HG03280 (cell line): Measurements from ENCODE around the gene SLC6A18.

ENCODE experiments used
- ATAC-seq: cut with Tn5 transposase; IDR thresholded peaks from one replicate; pipeline ENCODE4 v1.9.1; 2021; ENCODE audit warnings: mild to moderate bottlenecking, moderate library complexity; ENCODE audit not compliant: unreplicated experiment

The SLC6A18 gene

DNA sequence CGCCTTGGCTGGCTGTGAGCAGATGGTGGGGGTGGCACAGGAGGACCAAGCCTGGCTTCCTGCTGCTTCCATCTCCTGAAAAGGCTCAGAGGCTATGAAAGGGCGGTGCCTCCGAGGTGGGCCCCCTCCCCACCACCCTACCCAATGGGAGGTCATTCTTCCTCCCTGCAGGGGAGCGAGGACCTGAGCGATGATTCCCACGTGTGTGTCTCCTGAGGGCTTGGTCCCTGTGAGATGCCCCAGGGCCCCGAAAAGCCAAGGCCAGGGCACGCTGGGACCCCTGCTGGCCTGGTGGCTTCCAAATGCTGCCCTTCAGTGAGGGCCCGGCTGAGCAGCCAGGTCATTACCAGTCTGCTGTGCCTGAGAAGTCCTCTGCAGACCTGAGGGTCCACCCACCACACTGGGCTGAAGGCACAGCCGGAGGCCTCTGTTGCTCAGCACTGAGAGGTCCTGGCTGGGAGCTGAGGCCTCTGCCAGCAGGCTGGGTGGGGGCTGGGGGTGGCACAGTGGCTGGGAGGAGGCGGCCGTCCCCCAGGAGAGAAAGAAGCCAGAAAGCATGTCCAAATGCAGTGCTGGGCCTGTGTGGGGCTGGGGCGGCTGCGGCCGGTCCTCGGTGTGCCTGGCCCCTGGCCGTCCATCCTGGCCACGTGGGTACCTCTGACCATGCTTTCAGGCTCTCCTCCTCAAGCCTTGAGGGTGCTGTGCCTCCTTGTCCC is 37.8 kb upstream of the SLC6A18 start:
- ATAC-seq, result no peak

DNA sequence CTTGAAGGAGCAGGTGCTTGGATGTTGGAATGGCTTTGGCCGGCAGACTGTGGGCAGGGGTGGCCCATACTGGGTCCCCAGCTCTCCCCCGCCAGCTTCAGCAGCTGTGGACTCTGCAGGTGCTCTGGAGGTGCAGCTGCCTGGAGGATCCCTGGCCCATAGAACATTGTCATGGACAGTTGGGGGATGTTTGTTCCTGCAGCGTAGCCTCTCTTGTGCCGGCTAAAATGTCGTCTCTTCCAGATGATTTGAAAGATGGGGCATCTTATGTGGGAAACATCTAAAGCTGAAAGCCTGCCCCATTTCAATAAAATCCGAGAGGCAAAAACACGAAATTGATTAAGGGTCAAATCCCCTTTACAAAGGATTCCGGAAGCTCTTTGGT is 37.2 kb upstream of the SLC6A18 start:
- ATAC-seq, result no peak

DNA sequence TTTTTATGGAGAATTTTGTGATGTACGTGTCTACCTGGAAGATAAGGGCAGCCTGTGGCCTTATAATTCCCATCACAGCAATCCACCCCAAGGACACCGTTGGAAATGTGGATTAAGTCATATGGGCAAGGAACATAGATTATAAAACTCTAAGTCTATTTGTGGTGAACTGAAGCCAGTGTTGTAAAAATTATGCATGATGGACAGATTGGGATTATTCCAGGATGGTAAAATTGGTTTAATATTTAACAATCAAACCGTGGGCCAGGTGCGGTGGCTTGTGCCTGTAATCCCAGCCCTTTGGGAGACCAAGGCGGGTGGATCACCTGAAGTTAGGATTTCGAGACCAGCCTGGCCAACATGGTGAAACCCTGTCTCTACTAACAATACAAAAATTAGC is 36.7 kb upstream of the SLC6A18 start:
- no peak for ATAC-seq

DNA sequence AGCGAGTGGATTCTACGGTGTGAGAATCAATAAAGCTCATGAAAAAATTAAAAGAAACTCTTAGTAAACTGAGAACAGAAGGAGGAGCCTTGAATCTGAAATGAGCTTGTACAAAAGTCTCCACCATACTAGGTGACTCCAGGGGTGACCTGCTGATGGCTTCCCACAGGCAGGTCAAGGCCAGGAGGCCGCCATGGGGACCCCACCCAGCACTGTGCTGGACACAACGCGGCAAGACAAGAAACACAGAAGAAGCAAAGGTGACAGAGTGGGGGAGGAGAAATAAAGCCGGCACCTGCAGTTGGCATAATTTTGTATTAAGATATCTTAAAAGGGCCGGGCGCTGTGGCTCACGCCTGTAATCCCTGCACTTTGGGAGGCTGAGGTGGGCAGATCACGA is 35.9 kb upstream of the SLC6A18 start:
- ATAC-seq, result no peak

DNA sequence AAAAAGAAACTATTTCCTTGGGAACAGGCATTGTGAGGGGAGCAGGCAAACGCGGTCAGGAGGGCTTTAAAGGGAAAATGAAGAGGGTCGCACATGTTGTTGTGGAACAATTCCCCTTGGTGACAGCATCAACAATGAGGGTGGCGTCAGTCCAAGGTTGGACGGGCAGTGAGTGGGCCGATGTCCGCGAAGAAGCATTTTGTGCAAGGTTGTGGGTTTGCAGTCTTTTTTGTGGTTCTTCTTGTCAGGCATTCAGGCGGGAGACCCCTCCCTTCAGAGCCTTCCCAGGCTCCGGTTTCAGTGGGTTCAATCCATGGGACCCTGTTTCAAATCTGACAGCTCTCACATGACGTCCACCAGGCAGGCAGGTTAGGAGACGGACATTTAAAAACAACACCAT is 34.9 kb upstream of the SLC6A18 start:
- no peak for ATAC-seq

DNA sequence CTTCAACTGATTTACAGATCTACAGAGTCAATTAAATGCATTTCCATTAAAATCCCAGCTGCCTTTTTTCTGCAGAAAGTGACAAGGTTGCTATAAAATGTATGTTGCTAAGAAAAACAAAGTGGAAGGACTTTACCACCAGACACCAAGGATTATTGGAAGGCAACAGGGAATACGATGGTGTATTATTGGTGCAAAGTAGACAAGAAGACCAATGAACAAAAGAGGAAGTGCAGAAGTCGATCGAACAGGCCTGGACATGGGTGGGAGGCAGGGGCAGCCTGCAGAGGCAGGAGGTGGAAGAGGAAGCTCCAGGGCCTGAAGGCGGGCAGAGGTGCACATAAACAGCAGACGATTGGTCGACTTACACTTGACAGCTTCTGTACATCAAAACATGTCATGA is 34.3 kb upstream of the SLC6A18 start:
- ATAC-seq, result no peak

DNA sequence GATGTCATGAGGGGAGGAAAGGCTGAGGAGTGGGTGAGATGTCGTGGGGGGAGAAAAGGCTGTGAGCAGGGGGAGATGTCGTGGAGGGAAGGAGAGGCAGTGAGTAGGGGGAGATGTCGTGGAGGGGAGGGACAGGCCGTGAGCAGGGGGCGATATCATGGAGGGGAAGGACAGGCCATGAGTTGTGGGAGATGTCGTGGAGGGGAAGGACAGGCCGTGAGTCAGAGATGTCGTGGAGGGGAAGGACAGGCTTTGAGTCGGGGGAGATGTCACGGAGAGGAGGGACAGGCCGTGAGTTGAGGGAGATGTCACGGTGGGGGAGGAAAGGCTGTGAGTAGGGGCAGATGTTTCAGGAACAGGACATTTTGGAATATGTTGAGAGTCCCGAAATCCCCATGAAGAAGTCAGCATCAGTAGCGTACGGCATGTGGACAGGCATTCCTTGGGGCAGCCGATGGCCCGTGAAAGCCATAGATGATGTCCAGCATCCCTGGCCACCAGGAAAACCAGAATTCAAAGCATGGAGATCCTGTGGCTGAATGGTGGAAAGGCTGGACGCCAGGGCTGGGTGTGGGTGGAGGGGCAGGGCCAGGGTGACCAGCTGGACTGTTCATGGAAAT is 32.1 kb upstream of the SLC6A18 start:
- no peak for ATAC-seq

DNA sequence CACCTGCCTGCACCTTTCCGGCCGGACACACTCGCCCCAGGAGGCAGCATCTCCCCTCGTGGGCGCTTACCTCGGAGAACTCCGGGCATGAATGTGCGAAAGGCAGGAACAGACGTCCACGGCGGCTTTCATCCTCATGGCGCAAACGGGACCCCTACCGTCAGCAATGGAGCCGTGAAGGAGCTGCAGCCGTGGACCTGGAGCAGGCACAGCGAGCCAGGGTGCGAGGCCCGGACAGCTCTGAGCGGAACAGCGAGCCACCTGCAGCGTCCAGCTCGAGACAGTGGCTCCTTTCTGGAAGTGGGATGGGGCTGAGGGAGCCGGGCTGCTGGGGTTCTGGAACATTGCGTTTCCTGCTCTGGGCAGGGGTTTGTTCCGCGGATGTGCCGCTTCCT is 31.6 kb upstream of the SLC6A18 start:
- no peak for ATAC-seq

DNA sequence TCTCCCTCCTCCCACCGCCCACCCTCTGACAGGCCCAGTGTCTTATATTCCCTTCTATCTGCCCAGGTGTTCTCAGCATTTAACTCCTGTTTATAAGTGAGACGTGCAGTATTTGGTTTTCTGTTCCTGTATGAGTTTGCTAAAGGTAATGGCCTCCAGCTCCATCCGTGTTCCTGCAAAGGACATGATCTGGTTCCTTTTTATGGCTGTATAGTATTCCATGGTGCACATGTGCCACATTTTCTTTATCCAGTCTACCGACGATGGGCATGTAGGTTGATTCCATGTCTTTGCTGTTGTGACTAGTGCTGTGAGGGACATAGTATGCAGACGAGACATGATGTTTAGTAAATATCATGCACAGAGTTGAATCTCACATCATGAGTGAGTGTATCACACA is 30.8 kb upstream of the SLC6A18 start:
- no peak for ATAC-seq

DNA sequence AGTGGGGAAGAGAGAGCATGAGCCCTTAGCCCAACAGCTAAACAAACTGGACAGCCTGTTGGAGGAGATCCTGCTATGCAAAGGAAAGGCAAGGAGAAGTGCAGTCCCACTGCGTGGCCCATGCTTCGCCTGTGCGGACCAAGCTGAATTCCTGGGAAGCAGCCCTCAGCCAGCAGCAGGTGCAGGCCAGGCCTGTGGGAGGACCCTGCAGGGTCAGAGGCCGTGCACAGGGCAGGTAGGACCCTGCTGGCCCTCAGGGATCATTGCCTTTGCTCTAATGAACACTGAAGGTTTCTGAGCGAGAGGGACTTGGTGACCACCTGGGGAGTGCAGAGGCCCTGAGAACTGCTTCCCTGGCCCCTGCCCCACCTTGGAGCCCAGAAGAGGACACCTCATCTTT is 29.7 kb upstream of the SLC6A18 start:
- ATAC-seq, result no peak

DNA sequence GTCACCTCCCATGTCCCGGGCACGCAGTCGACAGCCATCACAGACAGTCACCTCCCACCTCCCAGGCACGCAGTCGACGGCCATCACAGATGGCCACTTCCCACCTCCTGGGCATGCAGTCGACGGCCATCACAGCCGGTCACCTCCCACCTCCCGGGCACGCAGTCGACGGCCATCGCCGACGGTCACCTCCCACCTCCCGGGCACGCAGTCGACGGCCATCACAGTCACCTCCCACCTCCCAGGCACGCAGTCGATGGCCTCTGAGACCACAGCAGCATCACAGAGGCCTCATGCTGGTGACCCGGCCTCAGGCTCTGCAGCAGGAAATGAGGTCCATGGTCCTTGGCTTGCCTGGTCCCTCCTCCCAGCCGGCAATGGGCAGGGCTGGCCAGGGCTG is 29.3 kb upstream of the SLC6A18 start:
- no peak for ATAC-seq

DNA sequence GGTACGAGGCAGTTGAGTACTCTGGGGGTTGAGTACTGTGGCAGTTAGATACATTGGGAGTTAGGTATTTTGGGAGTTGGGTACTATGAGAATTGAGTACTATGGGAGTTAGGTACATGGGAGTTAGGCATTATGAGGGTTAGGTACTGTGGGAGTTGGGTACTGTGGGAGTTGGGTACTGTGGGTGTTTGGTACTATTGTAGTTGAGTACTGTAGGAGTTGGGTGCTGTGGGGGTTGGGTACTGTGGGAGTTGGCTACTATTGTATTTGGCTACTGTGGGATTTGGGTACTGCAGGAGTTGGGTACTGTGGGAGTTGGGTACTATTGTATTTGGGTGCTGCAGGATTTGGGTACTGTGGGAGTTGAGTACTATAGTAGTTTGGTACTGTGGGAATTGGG is 28.6 kb upstream of the SLC6A18 start:
- no peak for ATAC-seq

DNA sequence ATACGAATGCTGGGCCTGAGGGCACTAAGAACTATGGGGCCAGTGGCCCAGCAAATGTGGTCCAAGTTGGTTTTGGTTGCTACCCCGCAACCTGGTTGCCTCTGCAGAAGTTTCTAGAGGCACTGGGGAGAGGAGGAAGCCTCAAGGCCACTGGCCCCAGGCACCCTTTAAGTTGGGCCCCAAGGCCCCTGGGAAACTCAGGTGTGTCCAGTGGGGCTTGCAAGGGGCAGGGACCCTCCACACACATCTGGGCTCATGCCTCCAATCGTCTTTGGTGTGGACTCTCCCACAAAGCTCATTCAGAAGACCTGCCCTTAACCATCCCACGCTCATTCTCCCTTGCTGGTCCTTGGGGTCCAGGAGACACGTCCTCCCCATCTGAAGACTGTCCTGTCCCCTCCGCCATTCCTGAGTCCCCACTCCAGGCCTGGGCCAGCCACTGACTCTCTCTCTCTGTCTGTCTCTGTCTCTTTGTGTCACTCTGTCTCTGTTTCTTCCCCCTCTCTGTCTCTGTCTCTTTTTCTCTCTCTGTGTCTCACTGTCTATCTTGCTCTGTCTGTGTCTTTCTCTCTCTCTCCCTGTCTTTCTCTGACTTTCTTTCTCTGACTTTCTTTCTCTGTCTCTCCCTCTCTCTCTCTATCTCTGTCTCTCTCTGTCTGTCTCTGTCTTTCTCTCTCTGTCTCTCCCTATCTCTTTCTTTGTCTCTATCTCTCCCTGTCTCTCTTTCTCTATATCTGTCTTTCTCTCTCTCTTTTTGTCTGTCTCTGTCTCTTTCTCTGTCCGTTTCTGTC is 27.1 kb upstream of the SLC6A18 start:
- ATAC-seq, result no peak

DNA sequence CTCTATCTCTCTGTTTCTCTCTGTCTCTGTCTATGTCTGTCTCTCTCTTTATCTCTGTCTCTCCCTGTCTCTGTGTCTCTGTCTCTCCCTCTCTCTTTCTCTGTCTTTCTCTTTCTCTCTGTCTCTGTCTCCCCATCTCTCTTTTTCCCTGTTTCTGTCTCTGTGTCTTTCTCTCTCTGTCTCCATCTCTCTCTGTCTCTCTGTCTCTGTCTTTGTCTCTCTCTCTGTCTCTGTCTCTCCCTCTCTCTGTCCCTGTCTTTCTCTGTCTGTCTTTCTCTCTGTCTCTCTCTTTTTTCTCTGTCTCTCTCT is 25.9 kb upstream of the SLC6A18 start:
- no peak for ATAC-seq

DNA sequence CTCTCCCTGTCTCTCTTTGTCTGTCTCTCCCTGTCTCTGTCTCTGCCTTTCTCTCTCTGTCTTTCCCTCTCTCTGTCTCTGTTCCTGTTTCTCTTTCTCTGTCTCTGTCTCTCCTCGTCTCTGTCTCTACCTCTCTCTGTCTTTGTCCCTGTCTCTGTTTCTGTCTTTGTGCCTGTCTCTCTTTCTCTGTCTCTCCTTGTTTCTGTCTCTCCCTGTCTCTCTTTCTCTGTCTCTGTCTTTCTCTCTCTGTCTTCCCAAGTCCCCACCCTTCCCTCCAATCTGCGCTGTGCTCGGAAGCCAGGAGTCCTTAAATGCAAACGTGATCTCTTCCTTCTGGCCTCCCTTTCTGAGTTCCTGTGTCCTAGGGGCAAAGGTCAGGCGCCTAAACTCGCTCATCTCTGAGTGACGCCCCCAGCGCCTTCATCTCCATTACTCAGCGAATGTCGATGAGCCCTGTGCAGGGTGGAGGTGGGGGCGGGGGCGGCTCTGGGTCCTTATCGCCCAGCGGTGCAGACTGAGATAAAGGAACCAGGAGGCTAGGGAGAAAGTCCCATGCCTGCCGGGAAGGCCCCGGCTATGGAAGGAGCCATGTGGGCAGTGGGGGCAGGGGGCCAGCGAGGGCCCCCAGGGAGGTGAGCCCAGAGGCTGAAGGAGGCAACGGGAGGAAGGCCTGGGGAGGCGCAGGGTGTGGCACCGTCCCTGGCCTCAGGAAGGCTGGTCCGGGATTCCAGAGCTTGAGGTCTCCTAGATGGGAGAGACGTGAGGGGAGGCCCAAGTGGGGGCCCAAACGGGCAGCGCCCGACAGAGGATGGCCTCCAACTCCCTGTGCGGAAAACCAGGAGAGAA is 25.3 kb upstream of the SLC6A18 start:
- no peak for ATAC-seq

DNA sequence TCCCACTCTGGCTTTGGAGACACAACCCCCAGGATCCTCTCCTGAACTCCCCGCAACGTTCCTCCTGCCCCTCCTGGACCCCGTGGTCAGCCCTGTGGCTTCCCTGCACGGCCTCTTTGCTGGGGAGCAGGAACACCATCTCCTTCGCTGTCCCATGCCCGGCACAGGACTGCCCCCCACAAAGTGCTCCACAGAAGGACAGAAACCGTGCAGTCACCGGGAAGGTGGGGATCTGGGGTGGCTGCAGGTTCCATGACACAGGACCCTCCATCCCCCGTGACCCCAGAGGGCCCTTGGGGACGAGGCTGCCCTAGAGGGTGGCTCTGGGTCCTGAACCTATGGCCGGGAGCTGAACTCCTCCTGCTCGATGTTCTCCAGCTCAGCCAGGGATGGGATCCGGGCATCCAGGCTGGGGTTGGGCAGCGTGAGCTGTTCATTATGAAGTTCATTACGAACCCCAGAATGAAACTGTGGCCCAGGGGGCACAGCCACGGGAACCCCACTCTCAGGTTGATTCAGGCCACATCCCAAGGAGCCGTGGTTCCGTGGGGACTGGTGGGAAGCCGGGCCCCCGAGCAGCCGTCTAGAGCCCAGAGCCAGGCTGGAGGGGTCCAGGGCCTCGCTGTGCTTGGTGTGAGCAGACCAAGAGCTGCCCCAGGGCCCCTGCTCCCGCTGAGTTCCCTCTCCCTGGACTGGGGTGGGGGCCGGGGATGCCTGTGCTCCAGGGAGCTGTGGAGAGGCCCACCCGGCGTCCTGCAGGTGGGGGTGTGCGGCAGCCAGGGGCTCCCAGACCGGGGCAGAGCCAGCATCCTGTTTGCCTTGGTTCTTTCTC is 24.5 kb upstream of the SLC6A18 start:
- ATAC-seq, result no peak

DNA sequence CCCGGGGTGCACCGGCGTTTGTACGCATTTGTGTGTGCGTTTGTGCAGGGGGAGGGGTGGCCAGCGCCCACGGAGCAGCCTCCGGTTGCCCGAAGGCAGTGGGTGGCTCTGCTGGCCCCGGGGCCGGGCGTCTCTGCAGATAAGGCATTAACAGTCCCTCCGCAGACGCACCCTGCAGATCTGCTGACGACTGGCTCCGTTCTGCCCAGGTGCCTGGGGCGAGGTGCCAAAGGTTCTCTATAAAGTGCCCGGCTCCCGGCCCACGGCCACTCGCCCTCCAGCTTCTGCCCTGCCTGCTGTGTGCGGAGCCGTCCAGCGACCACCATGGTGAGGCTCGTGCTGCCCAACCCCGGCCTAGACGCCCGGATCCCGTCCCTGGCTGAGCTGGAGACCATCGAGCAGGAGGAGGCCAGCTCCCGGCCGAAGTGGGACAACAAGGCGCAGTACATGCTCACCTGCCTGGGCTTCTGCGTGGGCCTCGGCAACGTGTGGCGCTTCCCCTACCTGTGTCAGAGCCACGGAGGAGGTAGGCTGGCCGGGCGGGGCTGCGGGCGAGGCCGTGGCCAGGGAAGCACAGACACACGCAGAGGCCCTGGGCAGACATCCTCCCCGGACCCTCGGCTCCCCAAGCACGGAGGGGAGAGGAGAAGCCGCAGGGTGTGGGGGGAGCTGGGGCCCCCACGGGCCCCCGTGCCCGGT is 23.7 kb upstream of the SLC6A18 start, which contains the start of gene SLC6A19:
TSS of gene SLC6A19 (plus strand) at position 269 of the 699 bp plus-strand sequence. CDS start at position 325, 56 bp downstream.
- ATAC-seq, result no peak

DNA sequence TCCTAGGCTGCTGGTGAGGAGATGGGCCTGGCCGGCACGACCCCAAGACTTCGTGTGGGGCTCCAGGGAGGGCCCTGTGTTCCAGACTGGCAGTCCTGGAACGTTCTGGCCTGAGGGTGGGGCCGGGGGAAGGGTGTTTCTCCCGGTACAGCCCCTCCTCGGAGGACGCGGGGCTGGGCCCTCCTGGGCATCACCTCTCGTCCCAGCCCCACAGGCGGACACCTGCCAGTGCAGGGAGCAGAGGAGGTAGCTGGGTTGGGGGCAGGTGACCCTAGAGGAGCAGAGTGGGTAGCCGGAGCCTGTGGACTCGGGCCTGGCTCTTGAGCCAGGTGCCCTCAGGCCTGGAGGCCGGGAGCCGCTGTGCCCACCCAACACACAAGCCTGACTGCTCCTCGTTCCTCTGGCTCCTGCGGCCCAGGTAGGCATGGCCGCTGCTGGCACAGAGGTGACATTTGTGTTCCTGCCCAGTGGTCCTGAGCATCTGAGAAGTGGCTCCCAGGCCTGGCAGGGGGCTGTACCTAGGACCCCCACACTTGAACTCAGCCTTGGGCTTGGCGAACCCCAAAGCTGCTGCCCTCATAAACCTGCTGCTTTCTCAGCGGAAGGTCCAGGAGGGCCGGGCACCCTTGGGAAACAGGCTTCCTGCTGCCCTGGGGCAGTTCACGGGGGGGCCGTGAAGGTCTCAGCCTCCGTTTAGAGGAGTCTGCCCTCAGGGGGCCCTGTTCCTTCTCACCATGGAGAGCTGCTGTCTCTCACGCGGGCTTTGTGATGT is 23.0 kb upstream of the SLC6A18 start:
- ATAC-seq, result no peak

DNA sequence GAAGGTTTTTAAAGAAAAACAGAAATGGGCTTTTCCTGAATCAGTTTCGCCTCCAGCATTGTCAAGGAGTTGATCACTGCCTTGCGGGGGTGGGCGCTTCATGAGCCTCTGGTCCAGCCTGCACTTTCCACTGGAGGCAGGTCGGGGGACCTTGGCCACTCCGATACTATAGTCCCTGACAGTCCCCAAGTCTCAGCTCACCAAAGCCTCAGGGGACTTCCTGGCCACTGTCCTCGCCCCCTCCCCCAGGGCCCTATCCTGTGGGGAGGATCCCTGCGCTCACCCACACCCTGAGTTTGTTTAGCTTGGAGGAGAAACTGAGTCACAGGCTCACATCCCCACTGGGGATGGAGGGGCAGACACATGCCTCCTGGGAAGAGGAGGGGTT is 22.4 kb upstream of the SLC6A18 start:
- no peak for ATAC-seq
